Dermis microvascular lymphatic vessel endothelial cell (primary cell): Measurements from ENCODE around the gene MICA. TPM values are rescaled to one million over a fixed set of nuclear protein-coding genes. Genes with fewer than 3 reads are reported as not detected.
A peak's percentile ranks its signal among the peaks of the same experiment; 100 is the strongest.
"Not testable (repeated sequence)": the region's sequence is repeated elsewhere in the genome, so short reads cannot be mapped to it uniquely, and the experiment has no call there.

Experiments used
- DNase-seq, 2 donors: peaks; one replicate each; pipeline versions ENCODE4 v3.0.0 to v3.0.0-alpha.2; 2010; ENCODE audit warnings: low read depth in 2 of 2
- total RNA-seq: library from RNA; depleted of rRNA; stranded (reverse); fragments of >200 nt; gene quantifications from 2 replicates; pipeline ENCODE4 v1.2.1, GENCODE V29; 2014

MICA gene
- total RNA-seq, 1 donor from 2014 or later: 33.2 TPM

DNA sequence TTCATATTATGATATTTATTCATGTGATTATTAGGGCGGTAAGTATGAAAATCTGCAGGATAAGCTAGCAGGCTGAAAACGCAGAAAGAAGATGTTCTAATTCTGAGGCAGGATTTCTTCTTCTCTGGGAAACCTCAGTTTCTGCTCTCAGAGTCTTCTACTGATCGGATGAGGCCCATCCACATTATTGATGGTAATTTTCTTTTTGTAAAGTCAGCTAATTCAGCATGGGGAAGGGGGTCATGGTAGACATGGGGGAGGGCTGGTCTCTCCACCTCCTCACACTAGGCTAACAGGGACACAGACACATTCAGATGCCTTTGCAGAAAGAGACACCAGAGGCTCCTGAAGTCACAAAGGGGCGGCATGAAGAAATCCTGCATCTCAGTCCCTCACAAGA is 21.7 kb upstream of the MICA start:
- no peak for DNase-seq

DNA sequence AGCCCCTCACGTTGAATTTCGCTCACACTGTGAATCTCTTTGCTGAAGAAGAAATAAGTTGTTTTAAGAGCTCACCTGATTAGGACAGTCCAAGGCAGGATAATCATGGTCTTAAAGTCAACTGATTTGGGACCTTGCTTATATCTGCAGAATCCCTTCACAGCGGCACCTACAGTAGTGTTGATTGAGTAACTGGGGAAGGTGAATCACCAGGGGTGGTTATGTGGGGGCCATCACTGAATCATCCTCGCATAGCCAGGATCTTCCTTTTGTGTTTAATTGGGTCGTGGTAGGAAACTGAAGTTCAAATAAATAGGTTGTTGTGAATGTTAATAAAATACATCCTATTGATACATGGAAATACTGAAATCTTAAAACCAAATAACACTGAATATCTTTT is 20.2 kb upstream of the MICA start:
- no peak for DNase-seq

DNA sequence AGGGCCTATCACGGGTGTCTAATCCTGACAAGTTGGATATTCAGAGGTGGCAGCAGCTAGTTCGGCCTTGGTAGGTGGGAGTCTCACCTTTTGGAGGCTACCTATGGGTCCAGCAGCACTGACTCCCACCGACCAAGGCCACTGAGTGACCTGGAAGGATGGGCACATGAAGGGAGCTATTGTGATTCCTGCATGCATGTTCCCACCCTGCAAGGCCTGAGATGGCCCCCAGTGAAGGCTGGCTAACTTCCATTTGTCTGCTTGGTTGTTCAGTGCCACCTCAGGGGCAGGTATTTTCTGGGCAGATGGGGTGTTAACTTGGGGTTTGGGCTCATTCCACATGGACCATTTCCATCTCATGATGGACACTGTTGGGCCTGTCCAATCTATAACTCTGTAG is 18.4 kb upstream of the MICA start:
- DNase-seq: no peak

DNA sequence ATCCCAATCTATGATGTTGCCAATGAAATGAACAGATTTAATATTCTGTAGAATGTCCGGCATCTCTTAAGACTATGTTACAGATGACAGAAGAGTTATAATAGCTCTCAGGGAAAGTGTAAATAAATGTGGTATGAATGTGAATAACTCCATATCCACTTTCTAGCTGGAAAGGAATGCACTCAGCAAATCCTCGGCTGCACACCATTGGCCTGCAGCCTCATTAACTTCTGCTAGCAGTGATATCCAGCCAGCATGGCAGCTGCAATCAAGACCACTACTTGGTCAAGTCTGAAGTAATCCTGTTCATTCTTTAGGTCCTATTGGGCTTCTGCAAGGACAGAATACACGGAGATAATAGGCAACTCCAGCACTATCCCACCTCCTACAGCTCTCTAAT is 17.3 kb upstream of the MICA start:
- no peak for DNase-seq

DNA sequence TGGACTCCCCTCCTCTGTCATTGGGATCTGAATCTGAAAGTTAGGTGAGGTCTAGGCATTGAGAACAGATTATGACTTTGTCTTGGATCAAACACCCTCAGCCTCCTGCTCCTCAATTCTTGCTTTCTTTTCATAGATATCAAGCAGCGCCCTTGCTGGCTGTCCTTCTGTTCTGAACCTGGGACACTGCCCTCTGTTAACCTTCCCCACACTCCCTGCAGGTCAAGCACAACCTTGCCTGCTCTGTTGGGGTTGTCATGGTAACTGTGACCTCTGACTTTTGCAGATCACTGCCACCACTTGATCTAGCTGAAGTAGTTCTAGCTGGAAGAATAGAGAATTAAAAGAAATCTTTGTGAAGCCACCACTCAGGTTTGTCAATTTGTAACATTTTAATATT is 16.4 kb upstream of the MICA start:
- no peak for DNase-seq

DNA sequence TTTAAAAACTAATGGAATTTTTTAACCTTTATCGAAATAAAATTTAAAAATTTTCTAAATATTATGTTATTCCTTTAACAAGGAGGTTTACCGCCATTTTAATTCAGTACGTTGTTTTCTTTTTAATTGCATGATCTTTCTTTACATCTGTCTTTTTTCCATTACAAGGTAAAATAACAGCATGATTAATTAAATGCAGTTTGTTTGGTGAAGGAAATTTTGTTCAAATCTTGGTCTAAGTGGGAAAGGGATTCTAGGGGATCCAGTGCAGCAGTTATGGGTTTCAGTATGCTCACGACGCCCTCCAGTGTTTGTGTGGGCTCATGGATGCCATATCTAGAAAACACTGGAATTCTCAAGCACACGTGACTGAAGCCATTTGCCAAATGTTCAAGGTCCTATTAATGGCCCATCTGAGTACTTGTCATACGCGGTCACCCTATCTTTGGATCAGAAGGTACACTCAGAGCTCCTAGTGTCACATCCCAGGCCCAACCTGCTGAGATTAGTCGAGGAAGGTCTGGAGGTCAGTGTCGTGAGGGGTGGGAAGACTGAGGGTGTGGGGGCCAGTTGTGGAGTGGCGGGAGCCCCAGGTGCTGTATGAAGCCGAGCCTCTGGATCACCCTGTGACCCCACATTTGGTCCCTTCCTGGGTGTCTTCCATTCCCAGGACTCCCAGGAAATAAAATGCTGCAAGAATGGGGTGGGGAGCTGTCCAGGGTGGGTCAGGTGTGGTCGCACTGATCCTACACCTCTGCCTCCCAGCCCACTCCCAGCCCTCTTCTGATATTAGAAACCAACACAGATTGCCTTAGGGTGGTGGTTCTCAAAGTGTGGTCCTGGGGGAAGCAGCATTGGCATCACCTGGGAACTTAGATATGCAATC is 14.2 kb upstream of the MICA start:
- DNase-seq: not testable (repeated sequence)

DNA sequence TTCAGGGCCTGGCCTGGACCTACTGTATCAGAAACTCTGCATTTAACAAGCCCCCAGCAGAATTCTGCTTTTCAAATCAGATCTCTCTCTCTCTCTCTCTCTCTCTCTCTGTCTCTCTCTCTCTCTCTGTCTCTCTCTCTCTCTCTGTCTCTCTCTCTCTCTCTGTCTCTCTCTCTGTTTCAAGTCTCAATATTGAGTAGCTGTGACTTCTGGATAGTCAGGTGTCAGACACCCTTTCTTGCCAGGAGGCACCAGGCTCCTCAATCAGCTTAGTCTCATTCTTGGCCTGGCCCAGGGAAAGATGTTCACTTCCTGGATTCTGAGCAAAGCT is 13.6 kb upstream of the MICA start:
- DNase-seq: not testable (repeated sequence)

DNA sequence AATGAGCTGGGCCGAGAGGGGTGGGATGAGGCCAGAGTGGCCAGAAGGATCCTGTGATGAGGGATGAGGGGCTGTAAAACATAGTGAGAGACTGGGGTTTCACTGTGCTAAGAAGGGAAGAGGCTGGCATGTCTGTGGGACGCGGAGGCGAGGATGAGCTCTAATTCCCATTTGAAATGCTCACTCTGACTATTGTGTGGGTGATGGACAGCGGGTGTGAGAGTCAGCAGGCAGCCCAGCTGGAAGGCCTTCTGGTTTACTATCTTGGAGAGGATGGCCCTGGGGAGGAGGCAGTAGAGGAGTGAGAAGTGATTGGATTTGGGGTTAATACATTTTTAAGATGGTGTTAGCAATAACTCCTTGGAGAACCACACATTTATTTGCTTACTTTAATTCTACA is 9.5 kb upstream of the MICA start:
- no peak for DNase-seq

DNA sequence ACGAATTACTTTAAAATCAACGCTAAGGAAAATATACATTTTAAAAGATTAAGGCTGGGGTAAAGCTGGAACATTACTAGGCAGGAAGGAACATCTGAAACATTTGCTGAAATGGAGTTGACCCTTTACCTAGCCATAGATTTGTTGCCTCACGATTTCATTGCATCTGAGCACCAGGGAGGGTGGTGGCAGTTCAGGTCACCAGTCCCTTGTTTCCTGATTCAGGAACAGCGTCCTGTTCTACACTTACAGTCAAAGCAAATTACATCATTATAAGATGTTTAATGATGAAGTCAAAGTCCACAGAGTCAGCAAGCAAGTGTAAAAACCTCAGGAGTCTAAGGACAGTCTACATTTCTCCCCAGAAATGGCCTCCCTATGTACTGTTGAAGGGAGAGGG is 9.0 kb upstream of the MICA start:
- no peak for DNase-seq

DNA sequence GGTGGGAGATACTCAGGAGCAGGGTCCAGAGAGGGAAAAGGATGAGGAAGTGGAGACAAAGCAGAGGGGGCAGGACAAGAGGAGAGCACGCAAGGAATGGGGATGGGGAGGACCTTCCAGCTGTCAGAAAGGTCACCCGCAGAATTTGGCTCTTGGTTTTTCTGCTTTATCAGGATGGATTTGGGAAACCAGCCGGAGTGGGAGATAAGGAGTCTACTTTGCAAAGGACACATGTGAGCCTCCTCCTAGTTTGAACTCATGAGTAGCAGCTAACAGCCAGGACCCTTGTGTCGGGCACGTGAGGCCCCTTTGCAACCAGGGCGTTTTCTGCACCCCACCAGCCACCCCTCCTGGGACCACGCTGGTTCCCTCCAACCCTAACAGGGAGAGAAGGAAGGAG is 7.6 kb upstream of the MICA start:
- DNase-seq: no peak

DNA sequence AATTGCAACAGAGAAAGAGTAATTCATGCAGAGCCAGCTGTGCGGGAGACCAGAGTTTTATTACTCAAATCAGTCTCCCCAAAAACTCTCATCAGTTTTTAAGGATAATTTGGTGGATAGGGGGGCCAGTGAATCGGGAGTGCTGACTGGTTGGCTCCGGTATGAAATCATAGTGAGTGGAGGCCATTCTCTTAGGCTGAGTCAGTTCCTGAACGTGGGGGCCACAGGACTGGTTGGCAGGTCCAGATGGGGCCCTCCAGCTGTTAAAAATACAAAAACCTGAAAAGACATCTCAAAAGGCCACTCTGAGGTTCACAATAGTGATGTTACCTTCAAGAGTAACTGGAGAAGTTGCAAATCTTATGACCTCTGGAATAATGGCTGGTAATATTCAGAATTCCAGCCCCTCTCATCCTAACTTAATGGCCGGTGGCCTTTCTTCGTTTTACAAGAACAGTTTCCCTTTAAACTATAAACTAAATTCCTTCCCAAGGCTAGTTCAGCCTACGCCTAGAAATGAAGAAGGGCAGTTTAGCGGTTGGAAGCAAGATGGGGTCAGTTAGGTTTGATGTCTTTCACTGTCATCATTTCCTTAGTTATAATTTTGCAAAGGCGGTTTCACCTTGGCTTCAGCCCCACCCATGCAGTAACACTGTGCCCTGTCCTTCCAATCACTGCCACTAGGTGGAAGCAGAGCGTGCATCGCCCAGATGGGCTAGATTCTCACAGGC is 6.8 kb upstream of the MICA start:
- peak; percentile 30 to 72 for DNase-seq

DNA sequence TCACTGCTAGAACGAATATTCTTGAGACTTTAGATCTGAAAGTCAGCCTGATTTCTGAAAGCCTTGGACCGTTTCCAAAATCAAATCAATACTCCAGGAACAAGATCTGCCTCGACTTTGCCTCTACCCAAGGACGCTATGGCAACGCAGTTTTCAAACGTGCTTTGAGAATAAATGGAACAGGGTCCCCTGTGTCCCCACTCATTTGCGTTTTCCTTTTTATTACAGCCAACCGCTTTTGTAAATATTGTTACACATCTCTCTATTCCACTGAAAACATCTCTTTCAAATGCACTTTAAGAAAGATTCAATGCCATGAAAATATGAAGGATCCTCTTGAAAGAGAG is 6.3 kb upstream of the MICA start:
- not testable (repeated sequence) for DNase-seq

DNA sequence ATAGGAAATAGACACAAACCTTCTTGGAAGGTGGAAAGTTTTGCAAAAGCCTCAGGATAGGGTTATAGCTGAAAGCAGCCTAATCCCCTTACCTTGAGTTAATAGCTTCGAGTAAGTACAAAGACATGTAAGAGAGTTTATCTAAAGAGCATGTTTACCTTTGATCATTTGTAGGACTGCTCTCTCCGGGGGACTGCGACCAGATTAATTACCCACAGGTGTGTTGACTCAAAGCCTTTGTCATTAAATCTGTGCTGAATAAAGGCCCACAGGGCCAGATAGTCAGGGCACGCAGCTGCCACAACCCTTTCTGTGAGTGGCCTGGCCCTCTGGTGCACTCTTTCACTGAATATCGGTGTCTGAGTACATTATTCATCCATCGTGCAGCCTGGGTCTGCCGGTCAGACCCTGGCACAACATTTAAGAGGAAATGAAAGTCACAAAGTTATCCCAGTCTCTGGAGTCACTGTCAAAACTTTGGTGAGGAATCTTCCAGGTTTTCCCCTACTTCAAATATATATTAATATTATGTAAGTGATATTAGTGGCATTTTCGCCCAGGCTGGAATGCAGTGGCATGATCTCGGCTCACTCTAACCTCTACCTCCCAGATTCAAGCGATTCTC is 5.4 kb upstream of the MICA start:
- no peak for DNase-seq

DNA sequence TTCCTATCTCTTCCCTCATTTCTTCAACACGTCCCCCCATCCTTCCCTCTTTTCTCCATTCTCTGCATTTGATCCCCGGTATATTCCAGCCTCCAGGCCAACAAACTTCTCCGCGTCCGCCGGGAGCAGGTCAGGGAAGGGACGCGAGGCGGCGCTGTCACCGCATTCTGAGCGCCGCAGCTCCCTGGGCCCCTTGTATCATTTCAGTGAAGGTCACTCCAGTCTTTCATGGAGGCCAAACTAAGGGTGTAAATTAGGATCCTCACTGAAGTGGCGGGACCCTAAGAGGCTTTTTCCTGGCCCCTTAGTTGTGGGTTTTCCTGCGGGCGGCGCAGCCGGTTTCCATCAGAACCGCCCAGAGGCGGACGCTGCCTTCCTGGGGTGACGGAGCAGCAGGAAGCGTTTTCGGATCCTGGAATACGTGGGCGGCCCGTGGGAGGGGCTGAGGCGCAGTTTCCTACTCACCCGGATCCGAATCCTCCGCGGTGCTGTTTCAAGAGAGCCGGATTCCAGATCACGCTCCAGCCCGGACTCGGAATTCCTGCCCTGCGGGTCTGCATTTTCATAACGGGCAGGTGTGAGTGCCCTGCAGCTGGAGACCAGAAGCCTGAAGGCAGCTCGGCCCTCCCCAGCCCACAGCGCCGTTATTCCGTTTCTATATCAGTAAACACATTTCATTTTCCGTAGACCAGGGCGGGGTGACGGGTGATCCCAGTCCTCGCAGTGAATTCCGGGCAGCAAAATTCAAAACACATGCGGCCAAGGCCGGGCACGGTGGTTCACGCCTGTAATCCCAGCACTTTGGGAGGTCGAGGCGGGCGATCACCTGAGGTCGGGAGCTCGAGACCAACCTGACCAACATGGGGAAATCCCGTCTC is 3.6 kb upstream of the MICA start:
- peak; percentile 86 to 94 for DNase-seq

DNA sequence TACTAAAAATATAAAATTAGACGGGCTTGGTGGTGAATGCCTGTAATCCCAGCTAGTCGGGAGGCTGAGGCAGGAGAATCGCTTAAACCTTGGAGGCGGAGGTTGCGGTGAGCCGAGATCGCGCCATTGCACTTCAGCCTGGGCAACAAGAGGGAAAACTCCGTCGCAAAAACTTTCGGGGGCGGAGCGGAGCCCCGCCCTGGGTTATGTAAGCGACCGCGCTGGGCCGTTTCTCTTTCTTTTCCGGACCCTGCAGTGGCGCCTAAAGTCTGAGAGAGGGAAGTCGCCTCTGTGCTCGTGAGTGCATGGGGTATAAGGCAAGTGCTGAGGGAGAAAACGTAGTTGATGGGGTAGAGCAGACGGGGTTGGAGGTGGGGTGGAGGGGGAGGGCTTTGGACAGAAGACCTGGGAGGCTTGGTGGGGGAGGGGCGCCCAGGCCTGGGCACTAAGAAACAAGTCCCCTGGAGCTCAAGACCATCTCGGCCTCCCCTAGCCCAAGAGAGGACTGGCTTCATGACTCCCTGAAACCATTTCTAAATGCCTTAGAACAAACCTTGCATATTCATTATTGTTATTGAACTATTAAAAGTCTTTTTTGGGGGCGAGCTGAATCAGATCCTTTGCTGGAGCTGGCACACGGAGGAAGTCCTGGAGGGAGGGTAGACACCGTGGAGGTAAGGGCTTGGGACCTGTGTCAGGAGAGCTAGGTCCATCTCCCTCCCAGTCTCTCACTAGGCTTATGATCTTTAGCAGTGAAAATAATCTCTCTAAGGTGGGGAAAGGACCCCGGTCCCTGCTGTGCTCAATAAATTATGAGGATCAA is 2.7 kb upstream of the MICA start:
- peak; percentile 38 to 64 for DNase-seq

DNA sequence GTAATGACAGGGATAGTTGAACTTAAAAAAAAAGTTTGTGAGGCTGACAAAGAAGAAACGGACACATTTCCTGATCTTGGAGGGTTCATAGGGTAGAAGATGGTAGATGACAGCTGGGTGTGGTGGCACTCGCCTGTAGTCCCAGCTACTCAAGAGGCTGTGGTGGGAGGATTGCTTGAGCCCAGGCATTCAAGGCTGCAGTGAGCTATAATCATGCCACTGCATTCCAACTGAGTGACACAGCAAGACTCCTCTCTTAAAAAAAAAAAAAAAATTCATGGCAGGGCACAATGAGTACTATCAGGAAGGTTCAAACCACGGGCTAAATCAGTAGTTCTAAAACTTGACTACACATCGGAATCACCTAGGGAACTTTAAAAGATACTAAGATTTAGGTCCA is 2.0 kb upstream of the MICA start:
- peak in 1 of 2 donors; percentile 65 for DNase-seq

DNA sequence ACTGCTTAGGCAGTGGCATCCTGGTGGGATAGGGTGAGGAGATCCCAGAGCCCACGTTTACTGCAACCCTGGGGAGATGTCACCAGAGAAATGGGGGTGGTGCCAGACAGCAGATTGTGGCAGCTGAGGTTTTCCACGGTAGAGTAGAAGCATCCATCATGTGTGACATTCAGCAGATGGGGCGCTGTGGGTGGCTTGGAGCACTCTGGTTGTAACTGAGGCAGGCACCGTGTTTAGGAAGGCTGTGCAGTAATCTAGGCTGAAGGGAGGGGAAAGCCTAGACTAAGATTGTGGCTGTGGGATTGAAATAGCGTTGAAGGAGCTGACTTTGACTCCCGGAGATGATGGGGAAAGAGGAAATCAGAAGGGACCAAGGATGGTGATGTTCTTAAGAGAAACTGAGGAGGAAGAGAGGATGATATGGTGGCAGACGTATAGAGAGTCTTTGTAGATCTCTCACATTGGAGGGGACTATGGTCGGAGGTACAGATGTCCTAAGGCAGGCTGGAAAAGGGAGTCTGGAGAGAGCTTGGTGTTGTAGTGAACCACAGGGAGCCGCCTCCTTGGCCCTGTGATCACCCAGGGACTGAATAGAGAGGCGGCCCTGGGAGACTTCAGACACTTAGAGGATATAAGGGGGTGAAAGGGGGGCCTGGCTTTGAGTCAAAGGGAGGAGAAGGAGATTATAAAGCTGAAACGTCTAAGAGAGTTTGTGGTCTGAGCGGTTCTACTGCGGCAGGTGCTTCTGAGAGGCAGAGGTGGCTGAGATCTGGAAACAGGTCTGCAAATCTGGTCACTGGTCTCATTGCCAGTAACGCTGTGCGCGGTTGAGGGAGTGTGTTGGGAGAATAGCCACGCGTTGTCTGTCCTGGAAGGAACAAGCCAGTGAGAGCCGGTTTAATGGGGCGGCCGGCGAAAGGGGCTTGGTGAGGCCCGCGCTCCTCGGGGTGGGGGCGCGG is 792 bp upstream of the MICA start:
- no peak for DNase-seq

DNA sequence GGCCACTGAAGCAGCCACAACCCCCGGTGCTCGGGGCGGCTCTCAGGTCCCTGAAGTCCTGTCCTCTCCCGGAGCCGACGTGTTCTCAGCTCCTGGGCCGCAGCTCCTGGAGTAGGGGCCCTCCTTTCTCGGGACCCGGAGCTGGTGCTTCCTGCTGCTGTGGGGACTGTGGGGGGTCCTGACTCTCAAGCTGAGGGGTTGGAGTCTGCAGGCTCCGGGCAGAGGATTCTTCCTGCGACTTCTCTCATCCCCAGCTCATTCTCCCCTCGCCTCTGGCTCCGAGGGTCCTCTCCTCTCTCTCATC is 618 bp downstream of the MICA start:
- DNase-seq: not testable (repeated sequence)

DNA sequence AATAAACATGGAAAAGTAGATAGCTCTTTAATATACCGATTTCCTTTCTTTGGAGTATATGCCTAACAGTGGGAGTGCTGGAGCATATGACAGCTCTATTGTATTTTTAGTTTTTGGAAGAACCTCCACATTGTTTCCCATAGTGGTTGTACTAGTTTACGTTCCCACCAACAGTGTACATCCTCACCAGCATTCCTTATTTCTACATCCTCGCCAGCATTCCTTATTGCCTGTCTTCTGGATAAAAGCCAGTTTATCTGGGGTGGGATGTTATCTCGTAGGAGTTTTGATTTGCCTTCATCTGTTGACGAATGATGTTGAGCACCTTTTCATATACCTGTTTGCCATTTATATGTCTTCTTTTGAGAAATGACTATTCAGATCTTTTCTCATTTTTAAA is 2.6 kb downstream of the MICA start:
- DNase-seq: no peak

DNA sequence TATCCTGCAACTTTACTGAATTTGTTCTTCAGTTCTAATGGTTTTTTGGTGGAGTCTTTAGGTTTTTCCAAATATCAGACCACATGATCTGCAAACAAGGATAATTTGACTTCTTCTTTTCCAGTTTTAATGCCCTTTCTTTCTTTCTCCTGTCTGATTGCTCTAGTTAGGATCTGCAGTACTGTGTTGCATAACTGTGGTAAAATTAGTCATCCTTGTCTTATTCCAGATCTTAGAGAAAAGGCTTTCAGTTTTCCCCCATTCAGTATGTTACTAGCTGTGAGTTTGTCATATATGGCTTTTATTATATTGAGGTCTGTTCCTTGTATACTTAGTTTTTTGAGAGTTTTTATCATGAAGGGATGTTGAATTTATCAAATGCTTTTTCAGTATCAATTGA is 4.3 kb downstream of the MICA start:
- DNase-seq: no peak
